OCI-LY3 (cell line): ENCODE measurements around the gene CORO6.

ENCODE experiments used
- CTCF ChIP-seq: fragments of 200-600, 300-600 bp; sonication (generic); IDR thresholded peaks from 2 replicates; pipeline ENCODE4 v1.5.1; 2014; ENCODE audit warnings: antibody characterized with exemption, low read length, low read depth
- EZH2phosphoT487 ChIP-seq: fragments of 200-600 bp; shearing (Covaris generic); IDR thresholded peaks from 2 replicates; pipeline ENCODE4 v1.6.1; 2018; ENCODE audit warnings: antibody characterized with exemption, mixed run types, low read depth

GRCh38 chr17:29630630-29631193 lies 8.0 kb upstream of the CORO6 start:
- TF ChIP-seq CTCF (no peak), EZH2phosphoT487 (no peak)
